Epithelial cell of proximal tubule (primary cell): ENCODE results near the gene RAPGEF1. TPM values are rescaled to one million over a fixed set of nuclear protein-coding genes. Genes with fewer than 3 reads are reported as not detected.

ENCODE experiments used
- DNase-seq: peaks from one replicate; pipeline ENCODE4 v3.0.0-alpha.2; 2011; ENCODE audit warnings: low read depth
- H3K4me3 ChIP-seq: 2 replicates; pipeline ENCODE4 v1.5.1; 2011; ENCODE audit warnings: low read depth, mild to moderate bottlenecking, low read length
- total RNA-seq: library from RNA; depleted of rRNA; stranded (reverse); fragments of >200 nt; gene quantifications from 2 replicates; pipeline ENCODE4 v1.2.3, GENCODE V29; 2015
- TF ChIP-seq, protein P1 (sequence below): conservative IDR thresholded peaks from 2 replicates; pipeline ENCODE4 v1.5.1; 2012; ENCODE audit warnings: low read depth, mild to moderate bottlenecking, low read length

RAPGEF1 gene, protein sequence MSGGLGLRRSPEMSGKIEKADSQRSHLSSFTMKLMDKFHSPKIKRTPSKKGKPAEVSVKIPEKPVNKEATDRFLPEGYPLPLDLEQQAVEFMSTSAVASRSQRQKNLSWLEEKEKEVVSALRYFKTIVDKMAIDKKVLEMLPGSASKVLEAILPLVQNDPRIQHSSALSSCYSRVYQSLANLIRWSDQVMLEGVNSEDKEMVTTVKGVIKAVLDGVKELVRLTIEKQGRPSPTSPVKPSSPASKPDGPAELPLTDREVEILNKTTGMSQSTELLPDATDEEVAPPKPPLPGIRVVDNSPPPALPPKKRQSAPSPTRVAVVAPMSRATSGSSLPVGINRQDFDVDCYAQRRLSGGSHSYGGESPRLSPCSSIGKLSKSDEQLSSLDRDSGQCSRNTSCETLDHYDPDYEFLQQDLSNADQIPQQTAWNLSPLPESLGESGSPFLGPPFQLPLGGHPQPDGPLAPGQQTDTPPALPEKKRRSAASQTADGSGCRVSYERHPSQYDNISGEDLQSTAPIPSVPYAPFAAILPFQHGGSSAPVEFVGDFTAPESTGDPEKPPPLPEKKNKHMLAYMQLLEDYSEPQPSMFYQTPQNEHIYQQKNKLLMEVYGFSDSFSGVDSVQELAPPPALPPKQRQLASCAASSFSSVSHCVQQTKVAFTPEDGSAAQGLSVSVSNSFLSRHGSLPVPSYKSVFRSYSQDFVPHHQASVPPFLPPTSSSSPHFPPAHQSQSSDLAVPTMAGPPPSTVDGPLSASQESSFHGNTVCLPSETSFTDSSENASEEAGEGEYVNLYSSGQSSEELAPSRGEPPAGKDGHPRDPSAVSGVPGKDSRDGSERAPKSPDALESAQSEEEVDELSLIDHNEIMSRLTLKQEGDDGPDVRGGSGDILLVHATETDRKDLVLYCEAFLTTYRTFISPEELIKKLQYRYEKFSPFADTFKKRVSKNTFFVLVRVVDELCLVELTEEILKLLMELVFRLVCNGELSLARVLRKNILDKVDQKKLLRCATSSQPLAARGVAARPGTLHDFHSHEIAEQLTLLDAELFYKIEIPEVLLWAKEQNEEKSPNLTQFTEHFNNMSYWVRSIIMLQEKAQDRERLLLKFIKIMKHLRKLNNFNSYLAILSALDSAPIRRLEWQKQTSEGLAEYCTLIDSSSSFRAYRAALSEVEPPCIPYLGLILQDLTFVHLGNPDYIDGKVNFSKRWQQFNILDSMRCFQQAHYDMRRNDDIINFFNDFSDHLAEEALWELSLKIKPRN (N-terminal part only)
- total RNA-seq = 34.8 and 38.1 TPM in 2 replicates

GRCh38 chr9:131739959-131740648 lies at the start of gene RAPGEF1:
RAPGEF1 (minus strand) TSS chr9:131740076; CDS start chr9:131739830, 246 bp downstream.
- peak within 1 kb of the TSS; percentile 80 for H3K4me3 ChIP-seq
- no peak for DNase-seq
- TF ChIP-seq, protein P1, sequence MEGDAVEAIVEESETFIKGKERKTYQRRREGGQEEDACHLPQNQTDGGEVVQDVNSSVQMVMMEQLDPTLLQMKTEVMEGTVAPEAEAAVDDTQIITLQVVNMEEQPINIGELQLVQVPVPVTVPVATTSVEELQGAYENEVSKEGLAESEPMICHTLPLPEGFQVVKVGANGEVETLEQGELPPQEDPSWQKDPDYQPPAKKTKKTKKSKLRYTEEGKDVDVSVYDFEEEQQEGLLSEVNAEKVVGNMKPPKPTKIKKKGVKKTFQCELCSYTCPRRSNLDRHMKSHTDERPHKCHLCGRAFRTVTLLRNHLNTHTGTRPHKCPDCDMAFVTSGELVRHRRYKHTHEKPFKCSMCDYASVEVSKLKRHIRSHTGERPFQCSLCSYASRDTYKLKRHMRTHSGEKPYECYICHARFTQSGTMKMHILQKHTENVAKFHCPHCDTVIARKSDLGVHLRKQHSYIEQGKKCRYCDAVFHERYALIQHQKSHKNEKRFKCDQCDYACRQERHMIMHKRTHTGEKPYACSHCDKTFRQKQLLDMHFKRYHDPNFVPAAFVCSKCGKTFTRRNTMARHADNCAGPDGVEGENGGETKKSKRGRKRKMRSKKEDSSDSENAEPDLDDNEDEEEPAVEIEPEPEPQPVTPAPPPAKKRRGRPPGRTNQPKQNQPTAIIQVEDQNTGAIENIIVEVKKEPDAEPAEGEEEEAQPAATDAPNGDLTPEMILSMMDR = peak; percentile 70

GRCh38 chr9:131788851-131789250 lies 49.0 kb upstream of the RAPGEF1 start:
- DNase-seq = no peak
- TF ChIP-seq, protein P1 = no peak
- no peak overlapping the region for H3K4me3 ChIP-seq

DNA sequence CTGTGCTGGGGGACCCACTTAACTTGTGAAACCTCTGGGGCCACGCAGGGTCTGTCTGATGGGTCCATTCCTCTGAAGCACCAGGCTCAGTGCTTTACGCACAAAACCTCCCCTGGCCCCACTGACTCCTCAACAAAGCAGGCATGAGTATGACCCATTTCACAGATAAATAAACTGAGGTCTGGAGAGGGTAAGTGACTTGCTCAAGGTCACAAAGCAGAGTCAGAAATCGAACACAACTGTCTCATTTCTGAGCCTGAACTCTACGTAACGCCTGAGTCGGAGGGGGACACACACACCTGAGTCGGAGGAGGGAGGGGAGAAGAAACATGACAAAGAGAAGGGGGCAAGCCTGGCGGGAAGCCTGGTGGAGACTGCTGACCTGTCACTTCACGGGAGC lies 48.0 kb upstream of the RAPGEF1 start:
- TF ChIP-seq, protein P1 = no peak
- no peak for DNase-seq
- H3K4me3 ChIP-seq = no peak overlapping the region

DNA sequence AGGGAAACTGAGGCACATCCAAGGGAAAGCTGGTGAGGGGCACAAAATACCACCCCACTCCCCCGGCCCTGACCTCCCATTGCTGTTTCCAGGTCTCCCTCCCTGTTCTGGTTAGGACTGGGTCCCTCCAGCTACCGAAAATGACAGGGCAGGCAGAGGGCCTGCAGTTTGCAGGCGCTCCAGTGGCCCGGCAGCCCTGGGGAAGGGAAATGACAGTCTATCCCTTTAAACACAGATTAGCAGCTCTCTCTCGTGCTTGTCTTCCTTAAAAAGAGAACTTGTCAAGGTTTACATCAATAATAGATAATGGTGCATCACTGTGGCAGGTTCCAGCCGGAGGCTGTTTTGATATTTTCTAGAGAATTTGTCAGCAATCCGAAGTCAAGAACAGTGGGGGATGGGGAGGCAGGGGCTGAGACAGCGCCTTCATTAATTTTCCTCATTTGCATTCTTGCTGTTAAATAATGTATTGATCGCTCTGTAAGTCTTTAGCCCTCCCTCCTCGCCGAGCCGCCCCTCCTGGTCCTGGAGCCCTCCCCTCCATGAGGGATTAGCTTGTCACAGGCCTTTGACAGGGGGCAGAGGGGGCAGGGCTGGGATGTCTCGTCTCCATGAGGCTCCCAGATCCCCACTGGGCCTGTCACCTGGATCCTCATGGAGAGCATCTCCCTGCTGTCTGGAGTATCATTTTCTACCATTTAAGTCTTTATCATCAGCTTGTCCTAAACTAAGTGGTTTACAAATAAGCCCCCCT lies 45.0 kb upstream of the RAPGEF1 start:
- no peak overlapping the region for H3K4me3 ChIP-seq
- DNase-seq = no peak
- TF ChIP-seq, protein P1 = no peak

DNA sequence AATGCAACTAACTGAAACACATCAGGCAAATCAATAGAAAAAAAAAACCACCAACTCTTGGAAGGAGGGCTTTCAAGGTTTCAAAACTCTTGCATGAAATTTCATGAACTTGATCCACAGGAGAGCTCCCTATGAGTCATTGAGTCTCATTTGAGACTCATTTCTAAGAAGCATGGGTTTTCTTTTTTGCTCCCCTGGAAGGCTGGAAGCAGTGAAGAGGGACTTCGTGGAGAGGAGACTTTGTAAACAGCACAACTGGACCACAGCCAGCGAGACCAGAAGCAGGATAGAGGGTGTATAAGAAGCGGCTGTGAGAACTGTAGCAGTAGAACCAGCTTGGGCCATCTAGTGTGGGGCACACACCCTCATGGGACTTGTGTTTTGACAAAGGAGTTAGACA lies 41.2 kb upstream of the RAPGEF1 start:
- no peak for DNase-seq
- TF ChIP-seq, protein P1 = no peak
- no peak overlapping the region for H3K4me3 ChIP-seq

GRCh38 chr9:131776473-131776872 lies 36.6 kb upstream of the RAPGEF1 start:
- TF ChIP-seq, protein P1 = no peak
- H3K4me3 ChIP-seq = no peak overlapping the region
- DNase-seq = no peak
